ENCODE results near the gene B9D1.

DNA sequence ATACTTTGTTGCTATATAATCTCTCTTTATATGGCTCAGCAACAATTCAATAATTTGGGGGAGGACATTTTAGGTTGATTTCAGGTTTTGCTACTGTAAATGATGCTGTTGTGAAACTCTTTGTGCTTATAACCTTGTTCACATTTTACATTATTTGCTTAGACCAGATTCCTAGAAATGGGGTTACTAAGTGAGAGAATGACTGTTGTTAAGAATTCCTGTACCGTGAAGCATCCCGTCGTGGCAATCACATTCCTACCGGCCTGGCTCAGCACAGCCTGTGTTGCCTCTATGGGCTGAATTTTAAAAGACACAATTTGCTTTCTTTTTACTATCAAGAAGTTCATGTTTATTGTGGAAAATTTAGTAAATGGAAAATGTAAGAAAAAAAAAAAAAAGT, 31.4 kb downstream of the B9D1 start:
- TF ChIP-seq, protein P1, sequence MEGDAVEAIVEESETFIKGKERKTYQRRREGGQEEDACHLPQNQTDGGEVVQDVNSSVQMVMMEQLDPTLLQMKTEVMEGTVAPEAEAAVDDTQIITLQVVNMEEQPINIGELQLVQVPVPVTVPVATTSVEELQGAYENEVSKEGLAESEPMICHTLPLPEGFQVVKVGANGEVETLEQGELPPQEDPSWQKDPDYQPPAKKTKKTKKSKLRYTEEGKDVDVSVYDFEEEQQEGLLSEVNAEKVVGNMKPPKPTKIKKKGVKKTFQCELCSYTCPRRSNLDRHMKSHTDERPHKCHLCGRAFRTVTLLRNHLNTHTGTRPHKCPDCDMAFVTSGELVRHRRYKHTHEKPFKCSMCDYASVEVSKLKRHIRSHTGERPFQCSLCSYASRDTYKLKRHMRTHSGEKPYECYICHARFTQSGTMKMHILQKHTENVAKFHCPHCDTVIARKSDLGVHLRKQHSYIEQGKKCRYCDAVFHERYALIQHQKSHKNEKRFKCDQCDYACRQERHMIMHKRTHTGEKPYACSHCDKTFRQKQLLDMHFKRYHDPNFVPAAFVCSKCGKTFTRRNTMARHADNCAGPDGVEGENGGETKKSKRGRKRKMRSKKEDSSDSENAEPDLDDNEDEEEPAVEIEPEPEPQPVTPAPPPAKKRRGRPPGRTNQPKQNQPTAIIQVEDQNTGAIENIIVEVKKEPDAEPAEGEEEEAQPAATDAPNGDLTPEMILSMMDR (conservative IDR thresholded peaks at IDR 0.05 in 1 of 2, IDR thresholded peaks at IDR 0.05 in 1 of 2; ENCODE audit: extremely low read depth in 1 of 2, insufficient read depth in 1 of 2, low read depth in 1 of 2, low read length in 2 of 2), result no peak
- no peak for TF ChIP-seq EZH2 (IDR thresholded peaks at IDR 0.05; ENCODE audit: borderline replicate concordance, low read length)

Data from mammary epithelial cell (primary cell).